A549 (cell line): Measurements from ENCODE around the gene RIMBP2. TPM values are rescaled to one million over a fixed set of nuclear protein-coding genes. Genes with fewer than 3 reads are reported as not detected.

Experiments
- ATAC-seq, 2 experiments: fragments of 200-7000 bp in 1 of 2; fragments of >200 bp in 1 of 2; cut with Nextera tagmentation in 1 of 2; cut with Tn5 transposase in 1 of 2; 3 replicates each; pipeline versions ENCODE4 v1.8.0 to v1.9.1; 2018 to 2020; ENCODE audit warnings: mild to moderate bottlenecking in 1 of 2, moderate library complexity in 1 of 2
- CTCF ChIA-PET: fragments of 300-600 bp; sonication (Branson Sonifier 250); formaldehyde crosslinking; extraction: SDS; loops from one replicate; lab custom pipeline; 2021; ENCODE audit warnings: antibody characterized with exemption, inconsistent platforms; lab: Yijun Ruan, JAX
- POLR2A ChIA-PET: fragments of 350-600 bp; formaldehyde crosslinking; extraction: SDS; loops from one replicate; lab custom pipeline; 2021; ENCODE audit warnings: antibody characterized with exemption, inconsistent platforms; lab: Yijun Ruan, JAX
- DNase-seq, 2 experiments: peaks; one replicate each; pipeline versions ENCODE4 v3.0.0 to v3.0.0-alpha.2; 2011 to 2016; ENCODE audit warnings: low read depth in 1 of 2, low spot score in 1 of 2
- FAIRE-seq: peaks from 2 replicates; lab custom pipeline; 2011; peaks lifted over from hg19 to GRCh38; lab: Jason Lieb, UNC
- H3K27ac ChIP-seq, 2 experiments: fragments of >200 bp; sonication (Bioruptor Twin); formaldehyde crosslinking; 3 replicates each; pipeline ENCODE4 v1.5.1; 2016 to 2017
- H3K4me1 ChIP-seq: fragments of >200 bp; sonication (Bioruptor Twin); formaldehyde crosslinking; 3 replicates; pipeline ENCODE4 v1.6.1; 2016
- H3K4me2 ChIP-seq: fragments of >200 bp; sonication (Bioruptor Twin); formaldehyde crosslinking; 3 replicates; pipeline ENCODE4 v1.6.1; 2016
- H3K4me3 ChIP-seq: fragments of >200 bp; sonication (Bioruptor Twin); formaldehyde crosslinking; 3 replicates; pipeline ENCODE4 v1.5.1; 2016
- H3K9me3 ChIP-seq: fragments of >200 bp; sonication (Bioruptor Twin); formaldehyde crosslinking; 3 replicates; pipeline ENCODE4 v1.6.1; 2016
- CBX2 ChIP-seq: fragments of 200-600 bp; sonication (generic); IDR thresholded peaks from 2 replicates; pipeline ENCODE4 v1.6.1; 2016; ENCODE audit warnings: low read depth, mild to moderate bottlenecking, borderline replicate concordance
- CBX8 ChIP-seq: fragments of 200-600 bp; sonication (generic); IDR thresholded peaks from 2 replicates; pipeline ENCODE4 v1.6.1; 2016
- CHD4 ChIP-seq: fragments of 200-600 bp; sonication (generic); IDR thresholded peaks from 2 replicates; pipeline ENCODE4 v1.6.1; 2016; ENCODE audit warnings: antibody characterized with exemption, mild to moderate bottlenecking, borderline replicate concordance
- EHF ChIP-seq: fragments of 250-450 bp; sonication (Bioruptor Pico); IDR thresholded peaks from 2 replicates; pipeline ENCODE4 v1.5.0; 2020; ENCODE audit warnings: mild to moderate bottlenecking
- GATA3 ChIP-seq: IDR thresholded peaks from 2 replicates; pipeline ENCODE4 v1.6.1; 2012; ENCODE audit warnings: borderline replicate concordance
- HDAC2 ChIP-seq: fragments of 200-600 bp; sonication (generic); IDR thresholded peaks from 2 replicates; pipeline ENCODE4 v1.6.1; 2016
- HOXA7 ChIP-seq: fragments of 250-450 bp; sonication (Bioruptor Pico); IDR thresholded peaks from 2 replicates; pipeline ENCODE4 v1.5.0; 2020; ENCODE audit warnings: mild to moderate bottlenecking, moderate library complexity
- JUNB ChIP-seq: fragments of >200 bp; sonication (Bioruptor Twin); formaldehyde crosslinking; IDR thresholded peaks from 2 replicates; pipeline ENCODE4 v1.6.1; 2016
- KDM5A ChIP-seq: fragments of 200-600 bp; sonication (generic); IDR thresholded peaks from 2 replicates; pipeline ENCODE4 v1.6.1; 2016; ENCODE audit warnings: antibody characterized with exemption, mild to moderate bottlenecking
- NFE2L2 ChIP-seq: fragments of 150-350 bp; conservative IDR thresholded peaks from 2 replicates; pipeline ENCODE4 v1.6.1; 2014; ENCODE audit warnings: low read length
- NPAS2 ChIP-seq: fragments of 250-450 bp; sonication (Bioruptor Pico); IDR thresholded peaks from 2 replicates; pipeline ENCODE4 v1.8.0; 2022; ENCODE audit warnings: mild to moderate bottlenecking, moderate library complexity, borderline replicate concordance
- NR3C1 ChIP-seq: fragments of >200 bp; sonication (Bioruptor Twin); formaldehyde crosslinking; IDR thresholded peaks from 3 replicates; pipeline ENCODE4 v1.6.1; 2017
- PHF8 ChIP-seq: fragments of 200-600 bp; sonication (generic); IDR thresholded peaks from 2 replicates; pipeline ENCODE4 v1.6.1; 2016; ENCODE audit warnings: low read depth, mild to moderate bottlenecking, antibody characterized with exemption, moderate library complexity, borderline replicate concordance
- POLR2A ChIP-seq: IDR thresholded peaks from 2 replicates; pipeline ENCODE4 v1.6.1; 2012; ENCODE audit warnings: mild to moderate bottlenecking, low read length
- POLR2AphosphoS2 ChIP-seq: conservative IDR thresholded peaks from 2 replicates; pipeline ENCODE4 v1.6.1; 2012; ENCODE audit warnings: low read length, improper control_type of control experiment, inconsistent platforms
- RAD21 ChIP-seq, 2 experiments: fragments of >200 bp in 1 of 2; sonication (Bioruptor Twin) in 1 of 2; formaldehyde crosslinking in 1 of 2; IDR thresholded peaks in 1 of 2; conservative IDR thresholded peaks in 1 of 2; 2 replicates in 1 of 2; 3 replicates in 1 of 2; pipeline ENCODE4 v1.6.1; 2012 to 2018; ENCODE audit warnings: inconsistent platforms in 1 of 2
- RNF2 ChIP-seq: fragments of 200-600 bp; sonication (generic); IDR thresholded peaks from 2 replicates; pipeline ENCODE4 v1.6.1; 2016; ENCODE audit warnings: low read depth, mild to moderate bottlenecking, antibody characterized with exemption, moderate library complexity, borderline replicate concordance
- TP53 ChIP-seq: fragments of 250-450 bp; sonication (Bioruptor Pico); IDR thresholded peaks from 2 replicates; pipeline ENCODE4 v1.5.0; 2021; ENCODE audit warnings: mild to moderate bottlenecking, moderate library complexity
- ZFP36 ChIP-seq: fragments of 450-650 bp; IDR thresholded peaks from 2 replicates; pipeline ENCODE4 v1.6.1; 2014; ENCODE audit warnings: borderline replicate concordance; ENCODE audit not compliant: partially characterized antibody
- WGBS: methylation state at CpG from one replicate; pipeline ENCODE4 v1.1.6; 2017; ENCODE audit errors: missing lambda C conversion rate; 5-methylcytosine and 5-hydroxymethylcytosine counted together
- polyA plus RNA-seq, 4 experiments: library from polyadenylated mRNA; depleted of rRNA in 3 of 4; stranded (reverse); fragments of >200 nt; fragmentation: RNase III in 1 of 4; extraction: RNeasy Plus Mini Kit Qiagen cat#74134 plus additional on column Dnase treatment in 1 of 4; gene quantifications; 2 replicates in 3 of 4; 3 replicates in 1 of 4; pipeline ENCODE4 v1.2.3, GENCODE V29; 2011 to 2017
- TF ChIP-seq, protein P1 (sequence below): fragments of >200 bp; sonication (Bioruptor Twin); formaldehyde crosslinking; IDR thresholded peaks from 3 replicates; pipeline ENCODE4 v1.6.1; 2016
- TF ChIP-seq, protein P2 (sequence below): fragments of 250-450 bp; sonication (Bioruptor Pico); IDR thresholded peaks from 2 replicates; pipeline ENCODE4 v1.5.0; 2021; ENCODE audit warnings: mild to moderate bottlenecking, moderate library complexity, borderline replicate concordance
- TF ChIP-seq, protein P3 (sequence below): IDR thresholded peaks from 2 replicates; pipeline ENCODE4 v1.6.1; 2012

RIMBP2 gene
- polyA plus RNA-seq, 2 of the 4 experiments (the other 2 are of a cell fraction): not detected

DNA sequence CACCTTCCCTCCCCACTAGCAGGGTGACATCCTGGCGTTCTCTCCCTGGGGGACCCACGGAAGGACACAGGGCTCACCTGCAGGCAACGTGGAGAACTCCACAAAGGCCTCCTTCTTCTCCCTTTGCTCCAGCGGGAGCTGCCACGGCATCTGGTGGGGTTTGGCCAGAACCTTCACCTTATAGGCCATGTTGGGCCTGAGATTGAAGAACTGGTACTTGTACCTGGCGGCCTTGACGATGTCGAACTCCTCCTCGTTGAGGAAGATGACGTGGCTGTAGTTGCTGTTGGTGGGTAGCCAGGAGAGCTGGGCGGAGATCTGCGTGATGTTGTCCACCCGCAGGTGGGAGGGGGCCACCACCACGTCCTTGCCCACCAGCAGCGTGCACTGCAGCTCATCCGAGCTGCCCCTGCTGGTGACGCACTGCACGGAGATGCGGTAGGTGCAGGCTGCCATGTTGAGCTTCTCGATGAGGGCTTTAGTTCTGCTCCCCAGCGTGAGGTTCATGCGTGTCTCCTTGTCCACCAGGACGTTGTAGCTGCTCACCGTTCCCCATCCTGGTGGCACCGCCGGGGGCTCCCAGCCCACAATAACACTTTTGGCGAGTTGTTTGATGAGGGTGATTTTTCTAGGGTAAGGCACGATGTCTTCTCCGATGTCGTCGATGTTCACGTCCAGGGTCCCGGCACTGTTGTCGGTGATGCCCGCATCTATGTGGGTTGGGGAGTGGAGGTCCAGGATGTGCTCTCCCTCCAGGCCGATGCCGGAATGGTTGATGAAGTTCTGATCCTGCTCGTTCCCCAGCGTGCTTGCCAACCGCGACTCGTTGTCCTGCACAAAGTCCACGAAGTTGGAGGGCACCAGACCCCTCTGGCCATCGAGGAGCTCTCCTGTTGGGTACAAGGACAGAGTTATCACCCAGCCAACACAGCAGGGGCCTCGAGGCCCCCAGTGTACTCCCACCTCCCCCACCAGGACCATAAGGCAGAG, 274.0 kb downstream of the RIMBP2 start:
- Histone ChIP-seq H3K4me3 (no peak overlapping the region), H3K27ac (no peak overlapping the region), H3K4me1 (no peaks in the 10 kb centered on the region), H3K4me2 (no peak overlapping the region), H3K9me3 (no peaks in the 10 kb centered on the region)
- DNase-seq (no peak), FAIRE-seq (no peak), ATAC-seq (no peak)
- ChIA-PET CTCF (no interaction called here), POLR2A (no interaction called here)
- WGBS: 46% methylated on average over 40 of the region's 45 CpGs
- TF ChIP-seq KDM5A: no peak
- no peak for TF ChIP-seq NFE2L2
- TF ChIP-seq EHF (CRISPR knock-in tag): no peak
- TF ChIP-seq POLR2A: no peak
- no peak for TF ChIP-seq RAD21 (conservative IDR thresholded peaks at IDR 0.05 in 1 of 2, IDR thresholded peaks at IDR 0.05 in 1 of 2)
- TF ChIP-seq JUNB: no peak
- no peak for TF ChIP-seq CBX8
- TF ChIP-seq GATA3: no peak

DNA sequence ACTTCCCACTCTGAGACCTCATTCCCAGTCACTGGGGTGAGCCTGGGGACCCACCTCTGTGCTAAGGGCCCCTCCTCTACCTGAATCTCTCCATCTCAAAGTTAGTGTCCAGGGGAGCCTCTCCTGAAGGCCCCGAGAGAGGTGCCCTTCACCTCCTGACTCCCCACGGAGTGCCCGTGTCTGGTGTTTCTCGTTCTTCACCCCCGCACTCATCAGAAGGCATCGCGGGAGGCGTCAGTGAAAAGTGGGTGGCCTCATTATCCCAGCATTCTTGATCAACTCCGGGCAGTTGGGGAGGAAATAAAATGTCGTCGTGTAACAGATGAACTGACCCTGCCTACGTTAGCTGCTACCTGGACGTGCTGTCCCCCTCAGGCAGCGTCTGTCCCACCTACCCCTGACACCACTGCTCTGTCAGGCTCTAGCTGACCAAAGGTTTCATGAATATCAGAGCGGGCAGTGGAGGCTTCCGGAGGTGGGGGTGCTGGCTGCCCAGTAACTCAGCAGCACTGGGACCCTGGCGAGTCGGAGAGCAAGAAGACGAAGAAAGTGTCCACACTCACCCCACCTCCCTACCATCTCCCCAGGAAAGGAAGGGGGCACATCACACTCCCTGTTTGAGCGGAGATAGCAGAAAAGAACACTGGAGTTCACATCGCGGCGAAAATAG, 275.6 kb downstream of the RIMBP2 start:
- no peak overlapping the region for H3K27ac ChIP-seq
- ATAC-seq: no peak
- ChIA-PET POLR2A (no interaction called here), CTCF (no interaction called here)
- FAIRE-seq: no peak
- no peaks in the 10 kb centered on the region for H3K9me3 ChIP-seq
- TF ChIP-seq HOXA7 (CRISPR knock-in tag) (no peak), HDAC2 (no peak), POLR2AphosphoS2 (no peak), RAD21 (conservative IDR thresholded peaks at IDR 0.05 in 1 of 2, IDR thresholded peaks at IDR 0.05 in 1 of 2) (no peak), TP53 (no peak), PHF8 (no peak), ZFP36 (no peak), NR3C1 (no peak), CHD4 (no peak), NPAS2 (CRISPR knock-in tag) (no peak), CBX2 (no peak), RNF2 (no peak)
- TF ChIP-seq, protein P1, sequence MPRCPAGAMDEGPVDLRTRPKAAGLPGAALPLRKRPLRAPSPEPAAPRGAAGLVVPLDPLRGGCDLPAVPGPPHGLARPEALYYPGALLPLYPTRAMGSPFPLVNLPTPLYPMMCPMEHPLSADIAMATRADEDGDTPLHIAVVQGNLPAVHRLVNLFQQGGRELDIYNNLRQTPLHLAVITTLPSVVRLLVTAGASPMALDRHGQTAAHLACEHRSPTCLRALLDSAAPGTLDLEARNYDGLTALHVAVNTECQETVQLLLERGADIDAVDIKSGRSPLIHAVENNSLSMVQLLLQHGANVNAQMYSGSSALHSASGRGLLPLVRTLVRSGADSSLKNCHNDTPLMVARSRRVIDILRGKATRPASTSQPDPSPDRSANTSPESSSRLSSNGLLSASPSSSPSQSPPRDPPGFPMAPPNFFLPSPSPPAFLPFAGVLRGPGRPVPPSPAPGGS: no peak
- TF ChIP-seq, protein P2, sequence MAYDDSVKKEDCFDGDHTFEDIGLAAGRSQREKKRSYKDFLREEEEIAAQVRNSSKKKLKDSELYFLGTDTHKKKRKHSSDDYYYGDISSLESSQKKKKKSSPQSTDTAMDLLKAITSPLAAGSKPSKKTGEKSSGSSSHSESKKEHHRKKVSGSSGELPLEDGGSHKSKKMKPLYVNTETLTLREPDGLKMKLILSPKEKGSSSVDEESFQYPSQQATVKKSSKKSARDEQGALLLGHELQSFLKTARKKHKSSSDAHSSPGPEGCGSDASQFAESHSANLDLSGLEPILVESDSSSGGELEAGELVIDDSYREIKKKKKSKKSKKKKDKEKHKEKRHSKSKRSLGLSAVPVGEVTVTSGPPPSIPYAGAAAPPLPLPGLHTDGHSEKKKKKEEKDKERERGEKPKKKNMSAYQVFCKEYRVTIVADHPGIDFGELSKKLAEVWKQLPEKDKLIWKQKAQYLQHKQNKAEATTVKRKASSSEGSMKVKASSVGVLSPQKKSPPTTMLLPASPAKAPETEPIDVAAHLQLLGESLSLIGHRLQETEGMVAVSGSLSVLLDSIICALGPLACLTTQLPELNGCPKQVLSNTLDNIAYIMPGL: no peak
- TF ChIP-seq, protein P3, sequence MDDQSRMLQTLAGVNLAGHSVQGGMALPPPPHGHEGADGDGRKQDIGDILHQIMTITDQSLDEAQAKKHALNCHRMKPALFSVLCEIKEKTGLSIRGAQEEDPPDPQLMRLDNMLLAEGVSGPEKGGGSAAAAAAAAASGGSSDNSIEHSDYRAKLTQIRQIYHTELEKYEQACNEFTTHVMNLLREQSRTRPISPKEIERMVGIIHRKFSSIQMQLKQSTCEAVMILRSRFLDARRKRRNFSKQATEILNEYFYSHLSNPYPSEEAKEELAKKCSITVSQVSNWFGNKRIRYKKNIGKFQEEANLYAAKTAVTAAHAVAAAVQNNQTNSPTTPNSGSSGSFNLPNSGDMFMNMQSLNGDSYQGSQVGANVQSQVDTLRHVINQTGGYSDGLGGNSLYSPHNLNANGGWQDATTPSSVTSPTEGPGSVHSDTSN: no peak
- TF ChIP-seq, all 56 proteins: peak for 0
- 60% methylated on average over 23 of the region's 23 CpGs for WGBS
- no peak overlapping the region for H3K4me2 ChIP-seq
- H3K4me3 ChIP-seq: no peak overlapping the region
- no peak for DNase-seq
- no peaks in the 10 kb centered on the region for H3K4me1 ChIP-seq
